ENCODE data around the gene FOXN4.
"Not testable (repeated sequence)": the region's sequence is repeated elsewhere in the genome, so short reads cannot be mapped to it uniquely, and the experiment has no call there.

FOXN4 gene, protein sequence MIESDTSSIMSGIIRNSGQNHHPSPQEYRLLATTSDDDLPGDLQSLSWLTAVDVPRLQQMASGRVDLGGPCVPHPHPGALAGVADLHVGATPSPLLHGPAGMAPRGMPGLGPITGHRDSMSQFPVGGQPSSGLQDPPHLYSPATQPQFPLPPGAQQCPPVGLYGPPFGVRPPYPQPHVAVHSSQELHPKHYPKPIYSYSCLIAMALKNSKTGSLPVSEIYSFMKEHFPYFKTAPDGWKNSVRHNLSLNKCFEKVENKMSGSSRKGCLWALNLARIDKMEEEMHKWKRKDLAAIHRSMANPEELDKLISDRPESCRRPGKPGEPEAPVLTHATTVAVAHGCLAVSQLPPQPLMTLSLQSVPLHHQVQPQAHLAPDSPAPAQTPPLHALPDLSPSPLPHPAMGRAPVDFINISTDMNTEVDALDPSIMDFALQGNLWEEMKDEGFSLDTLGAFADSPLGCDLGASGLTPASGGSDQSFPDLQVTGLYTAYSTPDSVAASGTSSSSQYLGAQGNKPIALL

DNA sequence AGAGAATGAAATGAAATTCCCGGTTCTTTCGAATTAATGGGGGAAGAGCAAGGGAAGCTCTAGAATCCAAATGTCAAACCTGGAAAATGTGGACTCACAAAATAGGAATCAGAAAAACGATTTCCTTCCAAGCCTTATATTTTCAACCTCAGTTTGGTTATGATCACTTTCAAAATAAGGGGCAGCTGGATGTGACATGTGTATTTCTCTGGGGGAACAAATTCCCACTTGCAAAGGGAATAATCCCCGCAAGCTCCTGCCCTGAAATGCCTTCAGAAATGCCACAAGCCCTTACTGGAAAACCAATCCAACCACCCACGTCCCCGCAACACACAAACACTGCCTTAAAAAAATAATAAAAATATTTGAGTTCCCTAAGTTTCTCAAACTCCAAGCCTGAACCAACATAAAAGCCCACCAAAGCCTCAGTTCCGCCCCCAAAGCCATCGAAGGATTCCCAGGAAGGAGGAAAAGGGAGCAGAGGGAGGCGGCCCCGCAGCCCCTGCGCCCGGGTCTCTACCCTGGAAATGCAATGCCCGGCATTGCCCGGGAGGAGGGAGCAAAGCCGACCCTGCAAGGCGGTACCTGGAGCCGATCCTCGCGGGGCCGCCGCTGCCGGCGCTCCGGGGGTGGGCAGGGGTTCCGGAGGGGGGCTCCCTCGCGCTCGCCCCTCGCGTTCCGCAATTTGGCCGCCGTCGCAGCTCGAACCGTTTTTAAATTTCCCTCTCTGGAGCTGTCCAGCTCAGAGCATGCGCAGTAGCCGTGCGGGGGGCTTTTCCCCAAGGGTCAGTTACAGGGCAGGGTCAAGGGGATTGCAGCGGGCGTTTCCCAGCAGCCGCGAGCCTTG lies at the start of gene FOXN4:
TSS of gene FOXN4 (minus strand) at position 751 of the 847 bp plus-strand sequence. CDS start 963 bp downstream, outside the sequence.
- no peak for DNase-seq (ENCODE audit: low read depth)

DNA sequence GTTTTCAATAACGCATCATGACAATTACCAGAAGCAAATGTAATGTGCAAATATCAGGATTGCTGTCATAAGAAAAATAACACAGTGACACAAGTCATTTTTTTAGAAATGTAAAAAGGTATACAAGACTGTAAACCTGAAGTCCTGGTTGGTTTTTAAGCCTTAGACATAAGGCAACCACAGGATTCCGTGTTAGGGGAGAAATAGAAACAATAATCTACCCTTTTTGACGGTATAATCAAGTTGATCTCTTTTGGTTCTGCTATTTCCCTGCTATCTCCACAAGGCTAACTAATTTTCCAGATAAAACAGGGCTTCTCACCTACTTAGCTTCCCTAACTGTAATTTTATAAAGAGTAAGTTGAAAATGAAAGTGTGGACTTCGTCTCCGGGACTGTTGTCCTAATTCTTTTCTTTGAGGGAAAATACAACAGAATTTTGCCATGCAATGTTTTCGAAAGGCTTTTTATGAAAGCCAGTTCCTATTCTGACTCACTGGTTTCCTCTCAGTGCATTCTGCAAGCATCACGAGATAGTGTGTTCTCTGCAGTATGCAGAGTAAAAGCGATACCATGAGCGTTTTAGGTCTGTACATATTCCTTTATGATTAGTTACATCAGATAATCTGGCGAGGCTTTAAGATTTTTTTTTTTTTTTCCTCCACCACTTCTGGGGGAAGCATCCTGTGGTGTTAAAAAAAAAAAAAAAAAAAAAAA lies 49.2 kb upstream of the FOXN4 start:
- DNase-seq (ENCODE audit: low read depth), result no peak

DNA sequence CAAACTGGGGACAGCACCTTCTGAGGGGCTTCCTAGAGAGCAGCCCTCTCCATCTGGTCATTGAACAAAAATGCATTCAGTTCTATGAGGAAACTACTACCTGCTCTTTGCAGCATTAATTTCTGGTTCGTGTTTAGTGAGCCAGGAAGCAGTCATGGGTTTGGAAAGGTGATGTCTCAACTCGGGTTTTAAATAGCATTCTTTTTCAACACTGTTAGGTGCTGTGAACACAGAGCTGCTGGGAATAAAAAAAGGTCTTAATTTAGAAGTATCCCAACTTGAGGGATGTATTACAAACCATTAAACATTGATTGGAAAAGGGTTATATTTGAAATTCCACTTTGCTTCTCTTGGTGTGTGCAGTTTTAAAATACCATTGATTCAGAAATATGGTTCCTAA lies 47.9 kb upstream of the FOXN4 start:
- no peak for DNase-seq (ENCODE audit: low read depth)

DNA sequence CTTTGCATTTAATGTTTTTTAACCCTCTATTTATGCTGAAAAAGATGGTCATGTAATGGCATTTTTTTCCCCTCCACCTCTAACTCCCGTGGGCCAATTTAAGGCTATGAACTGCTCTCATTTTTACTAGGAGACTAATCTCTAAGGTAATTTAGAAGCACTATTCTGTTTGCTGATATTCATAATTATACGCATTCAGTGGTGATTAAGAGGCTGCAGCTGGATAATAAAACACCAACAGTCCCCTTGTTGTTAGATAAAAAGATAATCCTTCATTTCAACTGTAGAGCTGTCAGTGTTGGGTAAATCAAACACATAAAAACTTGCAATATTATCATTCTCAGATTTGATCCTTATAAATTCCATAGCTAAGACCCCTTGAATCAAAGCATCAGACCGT lies 47.5 kb upstream of the FOXN4 start:
- no peak for DNase-seq (ENCODE audit: low read depth)

DNA sequence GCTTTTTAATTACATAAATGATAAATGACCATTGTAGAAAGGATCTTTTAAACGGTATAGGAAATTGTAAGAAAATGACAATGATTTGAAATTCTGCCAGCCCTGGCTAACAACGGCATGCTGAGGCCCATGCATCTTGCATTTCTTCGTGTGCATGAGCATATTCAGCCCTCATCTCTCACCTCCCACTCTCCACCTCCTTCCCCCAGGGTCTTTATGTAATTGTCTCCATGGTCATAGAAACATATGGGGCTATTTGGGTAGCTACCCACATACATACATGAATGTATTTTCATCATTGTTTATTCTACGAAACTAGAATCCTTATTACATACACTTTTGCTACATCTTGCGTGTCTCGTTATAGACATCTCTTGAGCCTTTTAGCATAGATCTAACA lies 43.1 kb upstream of the FOXN4 start:
- no peak for DNase-seq (ENCODE audit: low read depth)

DNA sequence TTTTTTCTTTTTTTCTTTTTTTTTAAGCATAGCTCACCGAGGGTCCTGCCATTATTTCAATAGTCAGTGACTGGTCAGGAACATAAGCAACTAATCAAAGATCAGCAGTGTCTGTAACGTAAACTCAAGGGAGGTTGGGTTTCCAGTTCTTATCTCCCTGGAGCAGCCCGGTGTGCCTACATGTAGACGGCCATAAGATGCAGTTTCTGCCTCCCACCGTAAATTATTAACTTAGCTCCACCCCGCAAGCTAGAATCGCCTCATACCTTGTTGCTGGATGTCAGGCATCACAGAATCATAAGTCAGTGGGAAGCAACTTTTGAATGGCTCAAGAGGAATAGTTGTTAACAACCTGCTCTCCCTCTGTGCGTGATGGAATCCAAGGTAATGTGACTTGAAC lies 38.5 kb upstream of the FOXN4 start, which contains the start of gene MYO1H:
TSS of gene MYO1H (plus strand) at position 312 of the 400 bp plus-strand sequence. CDS start at position 373, 61 bp downstream.
- DNase-seq (ENCODE audit: low read depth), result no peak

DNA sequence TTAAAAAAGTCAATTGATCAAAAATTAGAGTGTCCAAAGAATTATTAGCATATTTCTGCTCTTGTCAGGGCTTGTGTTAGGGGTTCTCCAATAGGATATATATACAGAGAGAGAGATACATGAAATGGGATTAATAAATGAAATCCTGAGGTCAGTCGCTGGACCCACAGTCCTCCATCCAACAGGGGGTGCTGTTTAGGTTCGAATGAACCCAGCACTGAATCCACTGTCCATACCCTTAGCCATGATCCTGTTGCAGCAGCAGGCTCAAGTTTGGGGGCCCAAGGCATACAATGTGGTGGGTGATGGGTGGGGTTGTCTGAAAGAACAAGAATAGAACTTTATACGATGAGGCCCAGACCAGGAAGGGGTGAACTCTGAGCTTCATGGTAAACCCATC lies 37.8 kb upstream of the FOXN4 start:
- no peak for DNase-seq (ENCODE audit: low read depth)

DNA sequence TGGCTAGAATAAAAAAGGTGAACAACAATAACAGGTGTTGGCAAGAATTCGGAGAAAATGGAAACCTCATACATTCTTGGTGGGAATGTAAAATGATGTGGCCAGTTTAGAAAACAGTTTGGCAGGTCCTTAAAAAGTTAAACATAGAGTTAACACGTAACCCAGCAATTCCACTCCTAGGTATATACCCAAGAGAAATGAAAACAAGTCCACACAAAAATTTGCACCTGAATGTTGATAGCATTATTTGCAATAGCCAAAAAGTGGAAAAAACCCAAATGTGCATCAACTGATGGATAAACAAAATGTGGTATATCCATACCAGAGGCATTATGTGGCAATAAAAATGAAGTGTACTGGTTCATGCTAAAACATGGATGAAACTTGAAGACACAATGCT lies 36.3 kb upstream of the FOXN4 start:
- no peak for DNase-seq (ENCODE audit: low read depth)

DNA sequence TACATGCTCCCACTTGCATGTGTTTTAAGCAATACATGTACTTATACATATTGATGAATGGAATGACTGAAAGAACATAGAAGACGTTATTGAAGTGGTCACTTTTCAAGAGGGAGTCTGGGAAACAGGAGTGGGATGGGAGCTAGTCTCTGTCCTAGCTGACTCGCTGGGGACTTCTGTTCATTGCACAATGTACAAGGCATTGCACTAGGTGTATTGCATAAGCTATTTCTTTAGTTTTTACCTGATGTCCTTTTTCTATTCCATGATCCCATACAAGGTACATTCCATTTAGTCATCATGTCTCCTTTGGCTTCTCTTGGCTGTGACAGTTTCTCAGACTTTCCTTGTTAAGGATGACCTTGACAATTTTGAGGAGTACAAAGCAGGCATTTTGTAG lies 34.6 kb upstream of the FOXN4 start:
- no peak for DNase-seq (ENCODE audit: low read depth)

DNA sequence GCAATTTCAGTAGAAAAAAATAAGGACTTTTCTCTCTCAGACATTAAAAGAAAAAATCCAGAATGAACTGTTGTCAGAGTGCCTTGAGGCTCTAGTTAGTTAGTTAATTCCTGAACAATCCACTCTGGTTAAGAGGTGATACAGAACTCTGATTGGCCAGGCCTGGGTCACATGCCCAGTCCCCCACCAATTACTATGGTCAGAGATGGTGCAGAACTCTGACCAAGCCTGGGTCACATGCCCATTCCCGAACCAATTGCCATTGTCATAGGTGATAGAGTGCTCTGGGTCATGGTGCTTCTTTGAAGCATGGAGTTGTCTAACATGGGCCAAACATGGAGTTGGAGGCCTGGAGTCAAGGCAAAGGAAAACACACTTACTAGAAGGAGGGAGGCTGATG lies 27.5 kb upstream of the FOXN4 start:
- DNase-seq (ENCODE audit: low read depth), result no peak

DNA sequence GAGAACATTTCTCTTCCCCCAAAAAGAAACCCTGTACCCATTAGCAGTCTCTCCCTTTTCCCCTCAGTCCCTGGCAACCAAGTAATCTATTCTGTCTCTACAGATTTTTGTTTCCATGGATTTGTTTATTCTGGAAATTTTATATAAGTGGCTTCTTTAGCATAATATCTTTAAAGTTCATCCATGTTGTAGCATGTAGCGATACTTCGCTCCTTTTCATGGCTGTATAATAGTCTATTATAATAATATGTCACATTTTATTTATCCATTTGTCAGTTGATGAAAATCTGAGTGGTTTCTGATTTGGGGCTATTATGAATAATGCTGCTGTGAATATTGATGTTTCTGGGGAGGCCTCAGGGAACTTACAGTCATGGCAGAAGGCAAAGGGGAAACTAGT lies 25.8 kb upstream of the FOXN4 start:
- no peak for DNase-seq (ENCODE audit: low read depth)

DNA sequence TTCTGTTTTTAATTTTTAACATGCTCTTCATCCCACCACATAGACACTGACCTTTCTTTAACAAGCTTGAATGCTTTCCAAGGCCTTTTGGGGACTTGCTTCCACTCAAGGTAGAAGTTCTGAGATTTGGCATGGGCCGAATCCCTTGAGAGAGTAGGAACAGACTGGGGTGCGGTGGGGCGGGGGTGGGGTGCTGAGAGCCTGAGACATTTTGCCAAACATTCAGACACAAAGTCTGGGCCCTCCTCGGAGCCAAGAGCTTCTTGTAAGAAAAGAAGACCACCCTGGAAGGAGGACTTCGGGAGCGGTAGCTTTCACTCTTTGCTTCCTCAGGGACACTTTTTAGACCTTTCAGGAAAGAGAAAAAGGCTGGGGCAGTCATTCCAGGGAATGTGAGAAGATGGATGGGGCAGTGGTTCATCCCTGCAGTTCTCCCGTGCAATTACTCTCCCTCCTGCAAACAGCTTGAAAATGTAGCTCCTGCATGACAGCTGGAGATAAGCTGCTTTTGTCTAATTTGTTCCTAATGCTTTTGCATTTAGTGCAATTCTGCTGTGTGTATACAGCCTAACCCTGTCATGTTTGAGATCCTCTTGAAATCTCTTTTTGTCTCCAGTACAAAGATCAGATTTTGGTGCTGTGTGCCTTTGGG lies 22.3 kb upstream of the FOXN4 start:
- DNase-seq (ENCODE audit: low read depth), result no peak

DNA sequence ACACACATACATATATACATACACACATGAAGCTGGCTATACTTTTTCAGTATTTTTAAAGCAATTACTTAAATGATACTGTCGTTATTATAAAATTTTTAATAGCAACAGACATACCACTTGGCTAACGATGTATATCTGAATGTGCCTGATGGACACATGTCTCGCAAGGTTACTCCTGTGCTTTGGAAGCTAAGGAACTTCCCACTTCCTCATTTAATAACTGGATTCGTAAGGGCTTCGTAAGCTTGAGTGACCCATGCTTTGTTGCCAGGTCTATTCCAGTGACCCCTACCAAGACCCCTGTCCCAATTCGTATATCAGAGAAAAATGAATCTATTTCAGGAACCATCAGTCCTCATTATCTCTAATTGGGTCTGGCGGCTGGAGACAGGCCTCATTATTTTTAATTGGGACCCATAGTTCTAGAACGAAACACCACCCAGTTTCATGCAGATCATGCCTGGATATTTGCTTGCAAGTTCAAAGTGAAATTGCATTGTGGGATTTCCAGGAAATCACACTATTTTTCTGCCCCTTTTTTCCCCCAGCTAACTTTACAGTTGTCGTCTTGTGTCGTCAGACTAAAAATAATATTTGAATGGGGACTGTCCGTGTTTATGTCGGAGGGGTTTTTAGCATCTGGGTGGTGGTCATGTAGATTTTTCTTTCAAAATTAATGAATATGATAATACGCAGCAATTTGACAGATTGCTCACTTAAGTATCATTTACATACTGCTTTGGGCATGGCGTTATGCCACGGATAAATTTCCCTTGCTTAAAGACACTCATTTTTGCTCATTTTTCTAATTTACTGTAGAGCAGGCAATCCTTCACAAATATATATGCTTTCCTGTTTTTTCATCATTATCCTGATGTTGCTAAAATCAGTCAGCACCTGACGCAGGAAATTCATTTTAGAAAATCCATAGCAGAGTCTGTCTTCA lies 21.5 kb upstream of the FOXN4 start:
- DNase-seq (ENCODE audit: low read depth), result no peak

DNA sequence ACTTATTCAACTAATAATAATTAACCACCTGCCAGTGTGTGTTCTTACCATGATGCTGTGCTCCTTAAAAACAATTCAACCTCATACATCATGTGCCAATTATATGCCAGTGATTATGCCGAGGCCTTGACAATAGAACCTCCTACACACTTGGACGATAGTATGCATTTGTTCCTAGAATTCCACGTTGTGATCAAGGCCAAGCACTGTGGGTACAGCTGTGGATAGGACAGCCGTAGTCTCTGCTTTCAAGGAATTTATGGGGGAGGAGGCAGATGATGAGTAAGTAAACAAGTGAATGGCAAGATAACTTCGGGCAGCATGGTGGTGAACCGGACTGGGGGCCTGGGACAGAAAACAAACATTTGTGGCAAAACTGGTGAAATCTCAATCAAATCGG lies 20.6 kb upstream of the FOXN4 start:
- DNase-seq (ENCODE audit: low read depth), result no peak

DNA sequence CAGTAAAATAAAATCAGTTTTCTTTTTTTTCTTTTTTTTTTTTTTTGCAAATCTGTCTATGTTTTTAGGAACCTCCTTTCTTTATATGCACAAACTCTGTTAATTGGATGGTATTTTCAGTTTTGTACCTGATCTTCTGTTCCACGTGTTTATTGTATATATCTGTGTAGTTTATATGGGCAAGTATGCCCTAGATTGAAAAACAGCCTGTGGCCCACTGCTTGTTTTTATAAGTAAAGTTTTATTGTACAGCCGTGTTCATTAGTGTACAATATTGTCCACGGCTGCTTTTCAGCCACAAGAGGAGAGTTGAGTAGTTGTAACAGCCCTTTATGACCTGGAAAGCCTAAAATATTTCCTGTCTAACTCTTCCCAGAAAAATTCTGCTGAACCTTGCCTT lies 19.9 kb upstream of the FOXN4 start:
- no peak for DNase-seq (ENCODE audit: low read depth)

DNA sequence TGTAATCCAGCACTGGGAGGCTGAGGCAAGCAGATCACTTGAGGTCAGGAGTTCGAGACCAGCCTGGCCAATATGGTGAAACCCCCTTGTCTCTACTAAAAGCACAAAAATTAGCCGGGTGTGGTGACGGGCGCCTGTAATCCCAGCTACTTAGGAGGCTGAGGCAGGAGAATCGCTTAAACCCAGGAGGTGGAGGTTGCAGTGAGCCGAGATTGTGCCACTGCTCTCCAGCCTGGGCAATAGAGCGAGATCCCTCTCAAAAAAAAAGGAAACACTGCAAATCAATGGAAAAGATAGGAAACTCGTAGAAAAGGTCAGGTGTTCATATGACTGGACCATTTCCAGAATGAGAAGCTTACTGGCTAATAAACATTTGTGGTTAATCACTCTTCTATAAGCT lies 12.2 kb upstream of the FOXN4 start:
- not testable (repeated sequence) for DNase-seq (ENCODE audit: low read depth)

DNA sequence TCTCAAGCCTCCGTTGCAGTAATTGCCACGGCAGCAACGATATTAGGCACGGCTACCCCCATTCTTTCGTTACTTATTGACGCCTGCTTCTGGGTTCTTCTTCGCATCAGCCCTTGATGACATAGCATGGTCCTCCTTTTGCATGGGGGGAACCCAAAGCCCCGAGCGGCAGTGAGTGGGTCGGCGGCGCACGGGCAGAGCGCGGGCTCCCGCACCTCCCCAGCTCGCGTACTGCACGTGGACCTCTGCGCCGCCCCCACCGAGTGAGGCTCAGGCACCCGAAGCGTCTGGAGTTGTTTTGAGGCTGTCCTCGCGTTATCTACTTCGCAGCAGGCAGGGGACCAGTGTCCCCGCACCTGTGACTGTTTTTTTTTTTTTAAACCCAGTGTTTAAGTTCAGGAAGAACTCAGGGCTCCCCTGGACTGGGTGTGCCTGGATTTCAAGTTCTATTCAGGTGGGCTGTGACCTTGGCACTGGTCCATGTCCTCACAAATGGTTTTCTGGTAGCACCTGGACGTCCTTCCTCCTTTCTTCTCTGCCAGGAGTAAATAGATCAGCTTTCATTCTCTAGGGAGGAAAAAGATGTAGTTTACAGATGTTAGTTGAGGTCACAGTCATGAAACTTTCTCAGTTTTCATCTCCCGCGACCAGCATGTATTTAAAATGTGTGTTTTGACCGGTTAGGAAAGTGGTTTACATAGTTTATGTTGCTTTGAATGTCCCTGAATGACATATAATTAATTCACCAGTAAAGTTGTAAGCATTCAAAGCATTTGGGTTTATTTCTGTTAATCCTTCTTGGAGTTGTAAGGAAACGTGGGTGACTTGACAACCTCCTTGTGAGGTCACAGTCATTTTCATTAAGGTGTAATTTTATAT lies 1.4 kb upstream of the FOXN4 start:
- DNase-seq (ENCODE audit: low read depth), result no peak

DNA sequence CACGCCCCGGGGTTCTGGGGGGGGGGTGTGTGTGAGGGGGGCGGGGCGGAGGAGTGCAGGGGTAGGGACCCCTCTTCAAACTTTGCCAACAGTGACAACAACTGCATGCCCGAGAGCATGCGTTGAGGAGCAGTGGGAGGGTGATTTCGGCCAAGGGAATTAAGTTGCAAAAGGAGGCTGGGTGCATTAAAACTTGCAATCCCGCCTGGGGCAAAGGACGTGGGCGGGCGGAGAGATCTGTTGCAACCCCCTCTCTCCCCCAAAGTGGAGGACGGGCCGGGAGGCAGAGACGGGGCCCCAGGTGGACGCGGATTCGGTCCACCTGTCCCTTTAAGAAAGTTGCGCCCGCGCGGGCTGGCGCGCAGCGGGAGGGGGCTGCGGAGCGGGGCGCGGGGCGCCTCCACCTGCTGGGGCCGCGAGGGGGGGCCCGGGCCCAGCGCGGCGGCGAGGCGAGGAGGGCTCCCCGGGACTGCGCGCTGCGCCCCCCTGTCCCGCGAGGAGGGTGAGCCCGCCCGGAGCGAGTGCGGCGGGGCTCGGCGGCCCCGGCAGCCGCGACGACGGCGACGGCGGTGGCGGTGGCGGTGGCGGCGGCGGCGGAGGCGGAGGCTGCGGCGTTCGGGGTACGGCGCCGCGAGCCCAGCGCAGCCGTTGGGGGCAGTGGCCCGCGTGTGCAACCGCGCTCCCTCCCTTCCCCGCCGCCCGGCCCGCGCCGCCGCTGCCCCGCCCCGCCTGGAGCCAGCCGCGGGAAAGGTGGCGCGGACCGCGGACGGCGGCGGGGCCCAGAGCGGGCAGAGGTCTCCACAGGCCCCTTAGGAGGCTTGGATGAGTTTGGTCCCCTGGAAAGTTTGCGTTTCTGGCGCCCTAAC lies 530 bp upstream of the FOXN4 start:
- DNase-seq (ENCODE audit: low read depth), result no peak

DNA sequence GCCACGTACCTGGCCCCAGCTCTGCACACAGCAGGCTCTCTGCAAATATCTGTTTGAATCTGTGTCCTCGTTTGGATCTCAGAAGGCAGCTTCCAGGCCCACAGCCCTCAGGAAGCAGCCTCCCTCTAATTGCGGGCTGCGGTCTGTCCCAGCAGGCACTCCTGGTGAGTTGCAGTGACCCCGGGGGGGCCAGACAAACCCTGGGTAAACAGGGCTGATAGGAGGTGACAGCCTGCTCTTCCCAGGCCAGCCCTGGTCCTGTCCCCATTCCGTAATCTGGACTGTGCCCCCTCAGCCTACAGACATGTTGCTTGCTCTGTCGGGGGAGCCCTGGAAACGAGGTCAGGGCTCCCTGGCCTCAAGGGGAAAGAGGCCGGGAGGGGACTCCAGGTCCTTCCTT lies 2.0 kb downstream of the FOXN4 start:
- DNase-seq (ENCODE audit: low read depth), result no peak
